Transverse colon (tissue), 4 donors: ENCODE results near the gene PDE9A. TPM values are rescaled to one million over a fixed set of nuclear protein-coding genes. Genes with fewer than 3 reads are reported as not detected.
"Not testable (repeated sequence)": the region's sequence is repeated elsewhere in the genome, so short reads cannot be mapped to it uniquely, and the experiment has no call there.

ENCODE experiments used
- DNase-seq: peaks from one replicate; pipeline ENCODE4 v3.0.0-alpha.2; 2019
- H3K27ac ChIP-seq, 4 donors: fragments of 200-600 bp; sonication (generic); 2 replicates each; pipeline ENCODE4 v1.5.1; 2016 to 2018; ENCODE audit warnings: inconsistent platforms in 4 of 4
- H3K27me3 ChIP-seq: fragments of 200-600 bp; sonication (generic); 2 replicates; pipeline ENCODE4 v1.5.1; 2017; ENCODE audit warnings: inconsistent platforms
- H3K36me3 ChIP-seq, 4 donors: fragments of 200-600 bp; sonication (generic); 2 replicates each; pipeline ENCODE4 v1.5.1; 2017 to 2019; ENCODE audit warnings: inconsistent platforms in 4 of 4
- H3K4me1 ChIP-seq, 4 donors: fragments of 200-600 bp; sonication (generic); 2 replicates each; pipeline ENCODE4 v1.5.1; 2017 to 2020; ENCODE audit warnings: inconsistent platforms in 4 of 4
- H3K4me3 ChIP-seq, 4 donors: fragments of 200-600 bp; sonication (generic); 1 replicate in 1 of 4; 2 replicates in 3 of 4; pipeline versions ENCODE4 v1.5.1 to v1.6.1; 2017 to 2019; ENCODE audit warnings: inconsistent platforms in 4 of 4
- H3K9me3 ChIP-seq, 2 donors: fragments of 200-600 bp; sonication (generic); 2 replicates each; pipeline ENCODE4 v1.5.1; 2017 to 2019; ENCODE audit warnings: inconsistent platforms in 2 of 2
- CTCF ChIP-seq, 5 experiments: fragments of 200-600 bp in 3 of 5; fragments of 450-650 bp in 2 of 5; sonication (generic) in 3 of 5; IDR thresholded peaks; 1 replicate in 2 of 5; 2 replicates in 3 of 5; pipeline ENCODE4 v1.5.1; 2016 to 2017; ENCODE audit warnings: antibody characterized with exemption in 5 of 5, inconsistent platforms in 3 of 5, mild to moderate bottlenecking in 2 of 5, moderate library complexity in 1 of 5
- EP300 ChIP-seq: sonication (generic); formaldehyde crosslinking; IDR thresholded peaks from one replicate; pipeline ENCODE4 v1.6.1; 2017; ENCODE audit warnings: antibody characterized with exemption, low read depth
- POLR2A ChIP-seq: fragments of 450-650 bp; IDR thresholded peaks from one replicate; pipeline ENCODE4 v1.6.1; 2016; ENCODE audit warnings: antibody characterized with exemption, mild to moderate bottlenecking, moderate library complexity
- POLR2AphosphoS5 ChIP-seq, 3 donors: sonication (generic); formaldehyde crosslinking; IDR thresholded peaks; one replicate each; pipeline ENCODE4 v1.6.1; 2016; ENCODE audit warnings: antibody characterized with exemption in 3 of 3
- WGBS, 2 donors: methylation state at CpG; one replicate each; pipeline ENCODE4 v1.1.5; 2018; ENCODE audit warnings: low coverage in 1 of 2; 5-methylcytosine and 5-hydroxymethylcytosine counted together
- in situ Hi-C, 4 donors: fragments of 200-750 bp; cut with MboI; loops; one replicate each; pipeline versions ENCODE4 v1.15.0 to v1.15.1; 2017; ENCODE audit warnings: low sequenced_read_pairs in 3 of 4, low pct_ligation_motif_present in 1 of 4, low pct_unique_long_range_greater_than_20kb in 1 of 4
- intact Hi-C: fragments of 100-400 bp; cut with DNase I; formaldehyde crosslinking; loops from one replicate; pipeline ENCODE4 v1.15.1; 2023; ENCODE audit warnings: low total_unique reads
- total RNA-seq, 4 donors: library from RNA; depleted of rRNA; stranded (reverse); fragments of >200 nt; gene quantifications; one replicate each; pipeline ENCODE4 v1.1.0, GENCODE V29; 2016

Gene PDE9A
- total RNA-seq, 4 donors from 2014 or later, result 65.7 to 673 (median 364) TPM

- DNase-seq, result peak; percentile 37
- Histone ChIP-seq H3K36me3 (no peaks in the 10 kb centered on the region), H3K27me3 (peaks cover 32% of the 10 kb centered on the region), H3K4me1 (peaks cover 0 to 8% (median 6%) of the 10 kb centered on the region in 4 donors), H3K27ac (no peak overlapping the region), H3K9me3 (peaks cover 0 to 3% of the 10 kb centered on the region in 2 donors), H3K4me3 (no peak overlapping the region)
- TF ChIP-seq EP300, result no peak
- TF ChIP-seq CTCF (IDR thresholded peaks at IDR 0.05), result no peak
- no peak for TF ChIP-seq POLR2AphosphoS5 (IDR thresholded peaks at IDR 0.05)
- no peak for TF ChIP-seq POLR2A
- intact Hi-C loops (no loop called here), in situ Hi-C loops (no loop called here)
- WGBS, 2 donors, result 26% methylated on average over 14 of the region's 14 CpGs; no CpG with 5 or more reads in 1 of the 2 donors
Measured at GRCh38 chr21:42614811-42615351, 38.5 kb upstream of the PDE9A start.

- 32% methylated on average over 3 of the region's 5 CpGs; no CpG with 5 or more reads in 1 of the 2 donors for WGBS, 2 donors
- H3K4me1 ChIP-seq, in situ Hi-C loops, H3K36me3 ChIP-seq, H3K27ac ChIP-seq, intact Hi-C loops, DNase-seq, H3K9me3 ChIP-seq, H3K4me3 ChIP-seq: not testable (repeated sequence)
- H3K27me3 ChIP-seq, result peaks cover 32% of the 10 kb centered on the region
Measured at GRCh38 chr21:42615377-42615776, 38.0 kb upstream of the PDE9A start.

- Histone ChIP-seq H3K9me3 (peaks cover 0 to 3% of the 10 kb centered on the region in 2 donors), H3K27me3 (peaks cover 32% of the 10 kb centered on the region), H3K4me1 (peaks cover 0 to 8% (median 6%) of the 10 kb centered on the region in 4 donors), H3K27ac (no peak overlapping the region), H3K36me3 (no peaks in the 10 kb centered on the region), H3K4me3 (no peak overlapping the region)
- in situ Hi-C loops, result no loop called here
- no peak for DNase-seq
- TF ChIP-seq POLR2A, result no peak
- no peak for TF ChIP-seq EP300
- no peak for TF ChIP-seq CTCF (IDR thresholded peaks at IDR 0.05)
- no peak for TF ChIP-seq POLR2AphosphoS5 (IDR thresholded peaks at IDR 0.05)
- intact Hi-C loops, result no loop called here
- WGBS, 2 donors, result 53 to 55% methylated on average over 3 of the region's 3 CpGs
Measured at GRCh38 chr21:42615924-42616323, 37.5 kb upstream of the PDE9A start.

GRCh38 chr21:42616446-42616845, 37.0 kb upstream of the PDE9A start:
- Histone ChIP-seq H3K36me3 (no peaks in the 10 kb centered on the region), H3K4me3 (peak overlapping the region in 3 of 4 donors; percentile 4 to 35 (median 14)), H3K27ac (no peak overlapping the region), H3K4me1 (peaks cover 0 to 8% (median 6%) of the 10 kb centered on the region in 4 donors), H3K27me3 (peaks cover 32% of the 10 kb centered on the region), H3K9me3 (peaks cover 0 to 3% of the 10 kb centered on the region in 2 donors)
- DNase-seq, result no peak
- intact Hi-C loops (no loop called here), in situ Hi-C loops (no loop called here)
- TF ChIP-seq POLR2A (no peak), CTCF (IDR thresholded peaks at IDR 0.05) (no peak), POLR2AphosphoS5 (IDR thresholded peaks at IDR 0.05) (no peak), EP300 (no peak)
- 0 to 9% methylated on average over 1 to 18 of the region's 18 CpGs for WGBS, 2 donors

GRCh38 chr21:42616941-42617340, 36.5 kb upstream of the PDE9A start:
- H3K27me3 ChIP-seq, result peaks cover 32% of the 10 kb centered on the region
- in situ Hi-C loops (no loop called here), intact Hi-C loops (no loop called here)
- WGBS, 2 donors, result 77% methylated on average over 9 of the region's 21 CpGs; no CpG with 5 or more reads in 1 of the 2 donors
- no peak overlapping the region for H3K27ac ChIP-seq
- no peaks in the 10 kb centered on the region for H3K36me3 ChIP-seq
- H3K9me3 ChIP-seq, result peaks cover 0 to 3% of the 10 kb centered on the region in 2 donors
- DNase-seq, result no peak
- no peak overlapping the region for H3K4me3 ChIP-seq
- TF ChIP-seq POLR2AphosphoS5 (IDR thresholded peaks at IDR 0.05) (no peak), EP300 (no peak), POLR2A (no peak), CTCF (IDR thresholded peaks at IDR 0.05) (no peak)
- H3K4me1 ChIP-seq, result peaks cover 0 to 8% (median 6%) of the 10 kb centered on the region in 4 donors
